CD14-positive monocyte (primary cell): ENCODE measurements around the gene ATP6V0A1. TPM values are rescaled to one million over a fixed set of nuclear protein-coding genes. Genes with fewer than 3 reads are reported as not detected.

Source experiments
- DNase-seq, 3 donors: peaks; one replicate each; pipeline ENCODE4 v3.0.0-alpha.2; 2011 to 2022
- H2AFZ ChIP-seq: 2 replicates; pipeline ENCODE4 v1.6.0; 2012; ENCODE audit warnings: mild to moderate bottlenecking, low read depth, low read length, inconsistent platforms; ENCODE audit not compliant: insufficient read depth, poor library complexity, severe bottlenecking
- H3K27ac ChIP-seq, 2 donors: 1 replicate in 1 of 2; 2 replicates in 1 of 2; pipeline ENCODE4 v1.5.1; 2012 to 2013; ENCODE audit warnings: low read length in 2 of 2, control low read depth in 1 of 2, inconsistent platforms in 1 of 2, low read depth in 1 of 2, mild to moderate bottlenecking in 1 of 2
- H3K27me3 ChIP-seq, 2 donors: one replicate each; pipeline versions ENCODE4 v1.6.0 to v1.6.1; 2011 to 2013; ENCODE audit warnings: low read length in 2 of 2; ENCODE audit not compliant: control insufficient read depth in 2 of 2, insufficient read depth in 2 of 2
- H3K36me3 ChIP-seq, 2 donors: replicated peaks in 1 of 2; 1 replicate in 1 of 2; 2 replicates in 1 of 2; pipeline versions ENCODE4 v1.5.1 to v1.6.1; 2012 to 2013; ENCODE audit warnings: low read length in 2 of 2, control low read depth in 1 of 2, inconsistent platforms in 1 of 2, mild to moderate bottlenecking in 1 of 2; ENCODE audit not compliant: insufficient read depth in 2 of 2, control insufficient read depth in 1 of 2
- H3K4me1 ChIP-seq, 2 donors: 1 replicate in 1 of 2; 2 replicates in 1 of 2; pipeline versions ENCODE4 v1.5.1 to v1.6.1; 2012 to 2013; ENCODE audit warnings: low read length in 2 of 2, control low read depth in 1 of 2, inconsistent platforms in 1 of 2, mild to moderate bottlenecking in 1 of 2, moderate library complexity in 1 of 2; ENCODE audit not compliant: insufficient read depth in 2 of 2, control insufficient read depth in 1 of 2
- H3K4me2 ChIP-seq: replicated peaks from 2 replicates; pipeline ENCODE3; 2012; ENCODE audit warnings: low read length, moderate library complexity, mild to moderate bottlenecking; ENCODE audit not compliant: poor library complexity, severe bottlenecking; ENCODE audit errors: extremely low read depth
- H3K4me3 ChIP-seq, 3 experiments: fragments of 200-600 bp in 1 of 3; sonication (generic) in 1 of 3; replicated peaks in 1 of 3; 1 replicate in 2 of 3; 2 replicates in 1 of 3; pipeline ENCODE4 v1.5.1; 2011 to 2013; ENCODE audit warnings: low read length in 3 of 3, mild to moderate bottlenecking in 3 of 3, control low read depth in 2 of 3, low read depth in 2 of 3, inconsistent platforms in 1 of 3, moderate library complexity in 1 of 3
- H3K79me2 ChIP-seq: 2 replicates; pipeline ENCODE4 v1.6.0; 2012; ENCODE audit warnings: mild to moderate bottlenecking, control low read depth, inconsistent platforms, low read length, moderate library complexity; ENCODE audit not compliant: insufficient read depth
- H3K9ac ChIP-seq: 2 replicates; pipeline ENCODE4 v1.6.0; 2017; ENCODE audit warnings: low read length, mild to moderate bottlenecking; ENCODE audit not compliant: insufficient read depth, poor library complexity, severe bottlenecking
- H3K9me3 ChIP-seq, 2 donors: replicated peaks in 1 of 2; 1 replicate in 1 of 2; 2 replicates in 1 of 2; pipeline versions ENCODE4 v1.5.1 to v1.6.1; 2012 to 2013; ENCODE audit warnings: low read length in 2 of 2, control low read depth in 1 of 2; ENCODE audit not compliant: control insufficient read depth in 1 of 2, insufficient read depth in 1 of 2
- H4K20me1 ChIP-seq: 2 replicates; pipeline ENCODE4 v1.6.0; 2012; ENCODE audit warnings: mild to moderate bottlenecking, low read length, control low read depth, moderate library complexity; ENCODE audit not compliant: insufficient read depth
- H3K27ac Mint-ChIP-seq, 7 donors: one replicate each; pipeline ENCODE4 v1.8.0; 2020; ENCODE audit warnings: mild to moderate bottlenecking in 7 of 7, mixed read lengths in 7 of 7, moderate library complexity in 6 of 7, inconsistent platforms in 2 of 7
- H3K27me3 Mint-ChIP-seq, 3 donors: one replicate each; pipeline ENCODE4 v1.8.0; 2021 to 2022; ENCODE audit warnings: low read depth in 3 of 3, mild to moderate bottlenecking in 3 of 3, mixed read lengths in 3 of 3, moderate library complexity in 3 of 3, inconsistent platforms in 1 of 3
- H3K36me3 Mint-ChIP-seq, 2 donors: one replicate each; pipeline ENCODE4 v1.8.0; 2020; ENCODE audit warnings: mixed read lengths in 2 of 2, inconsistent platforms in 1 of 2, mild to moderate bottlenecking in 1 of 2
- H3K4me1 Mint-ChIP-seq: one replicate; pipeline ENCODE4 v1.8.0; 2020; ENCODE audit warnings: mild to moderate bottlenecking, mixed read lengths
- H3K4me3 Mint-ChIP-seq, 2 donors: one replicate each; pipeline ENCODE4 v1.8.0; 2020; ENCODE audit warnings: mild to moderate bottlenecking in 2 of 2, mixed read lengths in 2 of 2, moderate library complexity in 1 of 2
- H3K9me3 Mint-ChIP-seq, 7 donors: one replicate each; pipeline ENCODE4 v1.8.0; 2020 to 2022; ENCODE audit warnings: mixed read lengths in 7 of 7, mild to moderate bottlenecking in 6 of 7, moderate library complexity in 6 of 7, inconsistent platforms in 2 of 7
- WGBS: methylation state at CpG from one replicate; pipeline ENCODE4 v1.1.5; 2013; ENCODE audit warnings: missing lambda C conversion rate; ENCODE audit not compliant: insufficient coverage; 5-methylcytosine and 5-hydroxymethylcytosine counted together
- intact Hi-C, 2 donors: fragments of 100-400 bp; cut with micrococcal nuclease; formaldehyde crosslinking; loops; one replicate each; pipeline versions ENCODE4 v1.15.0 to v1.15.1; 2023
- polyA plus RNA-seq, 3 donors: library from polyadenylated mRNA; depleted of rRNA in 1 of 3; unstranded in 2 of 3; stranded (reverse) in 1 of 3; fragments of 300-500 nt in 2 of 3; fragments of >200 nt in 1 of 3; fragmentation: Illumina TruSeq in 2 of 3; gene quantifications; 1 replicate in 2 of 3; 2 replicates in 1 of 3; pipeline ENCODE4 v1.2.3, GENCODE V29; 2012 to 2021
- TF ChIP-seq, protein P1 (sequence below): fragments of 200-600 bp; IDR thresholded peaks from one replicate; pipeline ENCODE4 v1.8.0; 2022; ENCODE audit warnings: antibody characterized with exemption, mild to moderate bottlenecking

The ATP6V0A1 gene
- polyA plus RNA-seq, 3 donors, result 36.1 to 126 (median 55.1) TPM

DNA sequence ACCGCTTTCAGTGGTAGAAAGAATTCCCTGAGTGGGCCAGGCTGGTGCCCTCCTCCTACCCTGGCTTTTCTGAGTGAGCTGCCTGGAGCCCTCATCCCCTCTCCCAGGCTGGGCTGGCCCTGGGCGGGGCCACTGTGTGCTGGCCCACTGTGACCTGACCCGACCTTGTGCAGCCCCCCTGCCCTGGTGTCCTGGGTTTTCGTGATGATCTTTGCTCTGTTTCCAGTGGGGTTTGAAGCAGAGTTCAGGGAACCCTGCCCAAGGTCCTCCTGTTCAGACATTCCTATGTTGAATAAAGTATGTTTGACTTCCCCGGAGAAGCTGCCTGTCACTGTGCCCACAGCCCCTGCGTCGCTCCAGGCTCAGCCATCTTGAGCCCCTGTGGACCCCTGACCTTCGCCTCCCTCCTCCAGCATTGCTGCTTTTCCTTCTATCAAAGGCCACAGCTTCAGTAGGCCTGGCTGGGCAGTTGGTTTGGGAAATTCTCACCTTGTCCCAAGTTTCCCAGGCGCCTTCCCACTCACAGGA is 63.6 kb downstream of the ATP6V0A1 start:
- TF ChIP-seq, protein P1, sequence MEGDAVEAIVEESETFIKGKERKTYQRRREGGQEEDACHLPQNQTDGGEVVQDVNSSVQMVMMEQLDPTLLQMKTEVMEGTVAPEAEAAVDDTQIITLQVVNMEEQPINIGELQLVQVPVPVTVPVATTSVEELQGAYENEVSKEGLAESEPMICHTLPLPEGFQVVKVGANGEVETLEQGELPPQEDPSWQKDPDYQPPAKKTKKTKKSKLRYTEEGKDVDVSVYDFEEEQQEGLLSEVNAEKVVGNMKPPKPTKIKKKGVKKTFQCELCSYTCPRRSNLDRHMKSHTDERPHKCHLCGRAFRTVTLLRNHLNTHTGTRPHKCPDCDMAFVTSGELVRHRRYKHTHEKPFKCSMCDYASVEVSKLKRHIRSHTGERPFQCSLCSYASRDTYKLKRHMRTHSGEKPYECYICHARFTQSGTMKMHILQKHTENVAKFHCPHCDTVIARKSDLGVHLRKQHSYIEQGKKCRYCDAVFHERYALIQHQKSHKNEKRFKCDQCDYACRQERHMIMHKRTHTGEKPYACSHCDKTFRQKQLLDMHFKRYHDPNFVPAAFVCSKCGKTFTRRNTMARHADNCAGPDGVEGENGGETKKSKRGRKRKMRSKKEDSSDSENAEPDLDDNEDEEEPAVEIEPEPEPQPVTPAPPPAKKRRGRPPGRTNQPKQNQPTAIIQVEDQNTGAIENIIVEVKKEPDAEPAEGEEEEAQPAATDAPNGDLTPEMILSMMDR, result no peak
- H3K4me1 Mint-ChIP-seq, result peaks cover 37% of the 10 kb centered on the region
- peaks cover 31 to 32% of the 10 kb centered on the region in 2 donors for H3K4me1 ChIP-seq
- intact Hi-C loops, result no loop called here
- no peak overlapping the region for H3K4me2 ChIP-seq
- H3K36me3 Mint-ChIP-seq, result peaks cover 34 to 55% of the 10 kb centered on the region in 2 donors
- H3K27me3 ChIP-seq, result no peaks in the 10 kb centered on the region
- no peak overlapping the region for H3K9ac ChIP-seq
- H3K4me3 ChIP-seq, result no peak overlapping the region
- H3K27ac Mint-ChIP-seq, result no peak overlapping the region
- peaks cover 50% of the 10 kb centered on the region for H4K20me1 ChIP-seq
- H3K4me3 Mint-ChIP-seq, result no peak overlapping the region
- H3K79me2 ChIP-seq, result no peaks in the 10 kb centered on the region
- no peaks in the 10 kb centered on the region for H3K9me3 ChIP-seq
- 100% methylated on average over 4 of the region's 9 CpGs for WGBS
- H2AFZ ChIP-seq, result no peak overlapping the region
- no peak overlapping the region for H3K27ac ChIP-seq
- peaks cover 0 to 2% (median 0%) of the 10 kb centered on the region in 7 donors for H3K9me3 Mint-ChIP-seq
- DNase-seq, result no peak
- H3K36me3 ChIP-seq, result peaks cover 24 to 31% of the 10 kb centered on the region in 2 donors
- peaks cover 1 to 7% (median 3%) of the 10 kb centered on the region in 3 donors for H3K27me3 Mint-ChIP-seq

DNA sequence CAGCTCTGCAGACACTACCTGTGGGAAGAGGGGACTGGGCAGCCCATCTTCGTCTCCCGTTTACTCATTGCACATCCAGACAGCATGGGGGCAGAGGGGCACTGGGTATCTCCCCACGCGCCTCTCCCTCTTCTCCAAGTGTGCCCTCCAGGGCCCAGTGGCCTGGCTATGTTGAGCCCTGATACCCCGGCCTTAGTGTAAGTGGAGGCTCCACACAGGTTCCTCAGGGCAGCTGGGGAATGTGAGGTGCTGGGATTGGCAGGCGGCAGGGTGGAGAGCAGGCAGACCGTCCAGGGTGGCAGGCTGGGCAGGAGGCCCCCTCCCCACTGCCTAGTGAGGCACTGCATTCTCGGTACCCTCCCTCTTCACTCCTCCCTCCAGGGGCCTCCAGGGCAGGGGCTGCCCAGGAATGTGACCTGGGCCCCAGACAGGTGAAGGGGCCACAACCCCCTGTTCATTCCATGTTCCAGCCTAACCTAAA is 64.2 kb downstream of the ATP6V0A1 start:
- WGBS, result 100% methylated on average over 3 of the region's 8 CpGs
- intact Hi-C loops, result no loop called here
- Mint-ChIP-seq H3K4me1 (peaks cover 33% of the 10 kb centered on the region), H3K4me3 (no peak overlapping the region), H3K9me3 (peaks cover 0 to 2% (median 0%) of the 10 kb centered on the region in 7 donors), H3K27me3 (peaks cover 1 to 7% (median 3%) of the 10 kb centered on the region in 3 donors), H3K27ac (no peak overlapping the region), H3K36me3 (peaks cover 34 to 51% of the 10 kb centered on the region in 2 donors)
- no peak overlapping the region for H3K4me2 ChIP-seq
- no peak overlapping the region for H3K4me3 ChIP-seq
- H2AFZ ChIP-seq, result no peak overlapping the region
- peaks cover 26 to 27% of the 10 kb centered on the region in 2 donors for H3K4me1 ChIP-seq
- H3K9ac ChIP-seq, result no peak overlapping the region
- peaks cover 46% of the 10 kb centered on the region for H4K20me1 ChIP-seq
- TF ChIP-seq, protein P1, result no peak
- H3K27me3 ChIP-seq, result no peaks in the 10 kb centered on the region
- no peaks in the 10 kb centered on the region for H3K9me3 ChIP-seq
- H3K27ac ChIP-seq, result no peak overlapping the region
- DNase-seq, result no peak
- peaks cover 24 to 31% of the 10 kb centered on the region in 2 donors for H3K36me3 ChIP-seq
- H3K79me2 ChIP-seq, result no peaks in the 10 kb centered on the region
